OCI-LY7 (cell line): ENCODE data around the gene FAM107B. TPM values are rescaled to one million over a fixed set of nuclear protein-coding genes. Genes with fewer than 3 reads are reported as not detected.
"Not testable (repeated sequence)": the region's sequence is repeated elsewhere in the genome, so short reads cannot be mapped to it uniquely, and the experiment has no call there.

Experiments
- BruUV-seq: library from RNA; stranded (reverse); fragments of 400-500 nt; replicated peaks from 2 replicates; lab custom pipeline; 2021; lab: Mats Ljungman, UMichigan
- CTCF ChIA-PET: fragments of 300-600 bp; sonication (Branson Sonifier 250); formaldehyde crosslinking; loops from one replicate; lab custom pipeline; 2022; ENCODE audit warnings: antibody characterized with exemption; ENCODE audit not compliant: unreplicated experiment; lab: Charles Lee
- POLR2A ChIA-PET: fragments of 300-600 bp; sonication (Branson Sonifier 250); formaldehyde crosslinking; loops from one replicate; lab custom pipeline; 2022; ENCODE audit warnings: antibody characterized with exemption; lab: Charles Lee
- DNase-seq: peaks from one replicate; pipeline ENCODE4 v3.0.0-alpha.2; 2015; ENCODE audit warnings: low spot score
- H2AFZ ChIP-seq: fragments of 200-600 bp; sonication (generic), shearing (Covaris generic); 2 replicates; pipeline ENCODE4 v1.6.1; 2014; ENCODE audit warnings: mild to moderate bottlenecking, antibody characterized with exemption, low read length, moderate library complexity
- H3K27ac ChIP-seq: fragments of 200-600 bp; sonication (generic); 2 replicates; pipeline ENCODE4 v1.5.1; 2014; ENCODE audit warnings: mixed run types, low read depth, mild to moderate bottlenecking, moderate library complexity, low read length, inconsistent platforms; ENCODE audit not compliant: poor library complexity, severe bottlenecking
- H3K36me3 ChIP-seq: fragments of 200-600 bp; sonication (generic); 2 replicates; pipeline ENCODE4 v1.6.1; 2014; ENCODE audit warnings: mild to moderate bottlenecking, antibody characterized with exemption, low read length, moderate library complexity, mixed read lengths; ENCODE audit not compliant: insufficient read depth
- H3K4me1 ChIP-seq: fragments of 200-600 bp; sonication (generic); 2 replicates; pipeline ENCODE4 v1.5.1; 2014; ENCODE audit warnings: mild to moderate bottlenecking, low read length; ENCODE audit not compliant: insufficient read depth, poor library complexity, severe bottlenecking
- H3K4me2 ChIP-seq: fragments of 200-600 bp; sonication (generic); 2 replicates; pipeline ENCODE4 v1.6.1; 2014; ENCODE audit warnings: mild to moderate bottlenecking, low read length
- H3K4me3 ChIP-seq: fragments of 200-600 bp; sonication (generic); 2 replicates; pipeline ENCODE4 v1.5.1; 2014; ENCODE audit warnings: mild to moderate bottlenecking, low read depth, low read length; ENCODE audit not compliant: poor library complexity, severe bottlenecking
- H3K79me2 ChIP-seq: fragments of 200-600 bp; sonication (generic); 2 replicates; pipeline ENCODE4 v1.6.1; 2016; ENCODE audit warnings: low read depth, mild to moderate bottlenecking, low read length, moderate library complexity, mixed read lengths; ENCODE audit not compliant: insufficient read depth
- H3K9me2 ChIP-seq: fragments of 200-600 bp; sonication (generic); 2 replicates; pipeline ENCODE4 v1.6.1; 2016; ENCODE audit warnings: mild to moderate bottlenecking, low read length, mixed read lengths; ENCODE audit not compliant: insufficient read depth
- H3K9me3 ChIP-seq: fragments of 200-600 bp; sonication (generic); 2 replicates; pipeline ENCODE4 v1.6.1; 2014; ENCODE audit warnings: mild to moderate bottlenecking, mixed run types, low read length, mixed read lengths
- H4K20me1 ChIP-seq: fragments of 200-600 bp; sonication (generic); 2 replicates; pipeline ENCODE4 v1.6.1; 2014; ENCODE audit warnings: mild to moderate bottlenecking, antibody characterized with exemption, low read length, moderate library complexity, mixed read lengths; ENCODE audit not compliant: insufficient read depth
- EZH2phosphoT487 ChIP-seq: fragments of 200-600 bp; sonication (generic); IDR thresholded peaks from 2 replicates; pipeline ENCODE4 v1.6.1; 2018; ENCODE audit warnings: low read depth, borderline replicate concordance, mild to moderate bottlenecking, mixed run types, antibody characterized with exemption, low read length, moderate library complexity, mixed read lengths
- intact Hi-C: fragments of 100-400 bp; cut with micrococcal nuclease; formaldehyde crosslinking; loops from one replicate; pipeline ENCODE4 v1.10.0; 2022; ENCODE audit not compliant: unreplicated experiment
- total RNA-seq, 2 experiments: library from RNA; depleted of rRNA in 1 of 2; stranded (reverse); fragments of >200 nt in 1 of 2; shearing (Covaris generic) in 1 of 2; gene quantifications; 2 replicates each; pipeline ENCODE4 v1.2.3, GENCODE V29; 2014 to 2022
- TF ChIP-seq, protein P1 (sequence below): fragments of 200-600 bp; sonication (generic); conservative IDR thresholded peaks from 2 replicates; pipeline ENCODE4 v1.5.1; 2014; ENCODE audit warnings: mild to moderate bottlenecking, antibody characterized with exemption, low read length, moderate library complexity, mixed read lengths

FAM107B gene
- total RNA-seq, 2 experiments from 2014 or later = 114 to 398 TPM

DNA sequence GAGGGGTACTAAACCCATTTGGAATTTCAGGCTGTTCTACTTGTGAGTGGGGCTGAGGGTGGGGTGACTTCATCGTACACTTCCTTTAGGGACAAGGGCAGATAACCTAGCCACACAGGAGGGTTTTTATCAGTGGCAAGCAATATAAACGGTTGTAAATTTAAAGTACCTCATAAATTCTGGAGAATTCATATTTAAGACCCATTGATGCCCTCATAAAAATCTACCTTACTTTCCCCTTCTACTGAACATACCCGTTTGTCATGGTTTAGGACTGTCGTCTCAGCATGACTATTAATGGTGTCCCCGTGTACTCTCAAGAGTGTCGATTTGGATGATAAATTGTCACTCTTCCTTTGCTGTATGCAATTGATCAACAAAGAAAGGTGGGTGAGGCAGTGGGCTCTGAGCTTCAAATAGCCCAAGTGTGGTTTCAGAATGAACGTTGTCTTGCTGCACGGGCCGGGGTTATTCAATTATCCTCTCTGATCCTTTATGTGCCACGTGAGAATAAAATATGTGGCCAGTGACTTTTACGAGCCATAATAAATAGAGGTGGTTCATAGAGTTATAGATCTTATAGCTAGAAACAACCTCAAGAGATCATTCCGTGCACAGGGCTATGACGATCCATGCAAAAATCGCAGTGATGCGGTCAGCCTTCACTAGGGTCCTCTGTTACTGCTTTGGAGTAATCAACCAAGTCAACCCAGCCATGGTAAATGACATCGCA is 82.2 kb downstream of the FAM107B start:
- H3K79me2 ChIP-seq = no peaks in the 10 kb centered on the region
- H3K9me3 ChIP-seq = no peaks in the 10 kb centered on the region
- POLR2A ChIA-PET = interaction anchor here (0.5 to 1.0 kb wide), 4 partner anchors 15 to 133 kb away, joined by 3 read pairs; no protein-coding TSS in a partner anchor
- TF ChIP-seq EZH2phosphoT487 = no peak
- TF ChIP-seq, protein P1, sequence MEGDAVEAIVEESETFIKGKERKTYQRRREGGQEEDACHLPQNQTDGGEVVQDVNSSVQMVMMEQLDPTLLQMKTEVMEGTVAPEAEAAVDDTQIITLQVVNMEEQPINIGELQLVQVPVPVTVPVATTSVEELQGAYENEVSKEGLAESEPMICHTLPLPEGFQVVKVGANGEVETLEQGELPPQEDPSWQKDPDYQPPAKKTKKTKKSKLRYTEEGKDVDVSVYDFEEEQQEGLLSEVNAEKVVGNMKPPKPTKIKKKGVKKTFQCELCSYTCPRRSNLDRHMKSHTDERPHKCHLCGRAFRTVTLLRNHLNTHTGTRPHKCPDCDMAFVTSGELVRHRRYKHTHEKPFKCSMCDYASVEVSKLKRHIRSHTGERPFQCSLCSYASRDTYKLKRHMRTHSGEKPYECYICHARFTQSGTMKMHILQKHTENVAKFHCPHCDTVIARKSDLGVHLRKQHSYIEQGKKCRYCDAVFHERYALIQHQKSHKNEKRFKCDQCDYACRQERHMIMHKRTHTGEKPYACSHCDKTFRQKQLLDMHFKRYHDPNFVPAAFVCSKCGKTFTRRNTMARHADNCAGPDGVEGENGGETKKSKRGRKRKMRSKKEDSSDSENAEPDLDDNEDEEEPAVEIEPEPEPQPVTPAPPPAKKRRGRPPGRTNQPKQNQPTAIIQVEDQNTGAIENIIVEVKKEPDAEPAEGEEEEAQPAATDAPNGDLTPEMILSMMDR = no peak
- no TSS peak for BruUV-seq
- intact Hi-C loops = no loop called here
- no peaks in the 10 kb centered on the region for H3K9me2 ChIP-seq
- no peak overlapping the region for H2AFZ ChIP-seq
- H3K4me1 ChIP-seq = peaks cover 8% of the 10 kb centered on the region
- H4K20me1 ChIP-seq = no peaks in the 10 kb centered on the region
- CTCF ChIA-PET = interaction anchor here (0.8 kb wide), 1 partner anchor 16 kb away, joined by 3 read pairs; no protein-coding TSS in a partner anchor
- H3K27ac ChIP-seq = no peak overlapping the region
- no peaks in the 10 kb centered on the region for H3K36me3 ChIP-seq
- H3K4me3 ChIP-seq = no peak overlapping the region
- no peak overlapping the region for H3K4me2 ChIP-seq
- DNase-seq = no peak

DNA sequence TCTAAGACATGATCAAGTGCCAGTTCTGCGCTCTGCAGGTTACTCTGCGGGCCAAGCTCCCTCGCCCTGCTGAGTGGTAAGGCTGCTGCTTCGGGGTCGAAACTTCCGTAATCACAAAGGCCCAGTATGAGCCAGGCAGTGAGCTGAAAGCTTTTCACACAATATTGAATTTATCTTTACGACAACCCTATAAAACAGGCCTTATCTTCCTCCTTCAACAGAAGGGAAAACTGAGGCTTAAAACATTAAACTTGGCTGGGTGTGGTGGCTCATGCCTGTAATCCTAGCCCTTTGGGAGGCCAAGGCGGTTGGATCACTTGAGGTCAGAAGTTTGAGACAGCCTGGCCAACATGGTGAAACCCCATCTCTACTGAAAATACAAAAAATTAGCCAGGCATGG is 83.3 kb downstream of the FAM107B start:
- BruUV-seq = no TSS peak
- Histone ChIP-seq H3K79me2 (no peaks in the 10 kb centered on the region), H3K36me3 (no peaks in the 10 kb centered on the region), H3K27ac (no peak overlapping the region), H3K9me3 (no peaks in the 10 kb centered on the region), H3K4me1 (peaks cover 8% of the 10 kb centered on the region), H3K4me3 (no peak overlapping the region), H2AFZ (no peak overlapping the region), H3K4me2 (no peak overlapping the region), H4K20me1 (no peaks in the 10 kb centered on the region), H3K9me2 (no peaks in the 10 kb centered on the region)
- CTCF ChIA-PET = interaction anchor here (0.5 kb wide), 1 partner anchor 71 kb away, joined by 5 read pairs; no protein-coding TSS in a partner anchor
- intact Hi-C loops = no loop called here
- POLR2A ChIA-PET = interaction anchor here (0.6 kb wide), 1 partner anchor 63 kb away, joined by 3 read pairs; no protein-coding TSS in a partner anchor
- no peak for TF ChIP-seq EZH2phosphoT487
- TF ChIP-seq, protein P1 = no peak
- DNase-seq = no peak

DNA sequence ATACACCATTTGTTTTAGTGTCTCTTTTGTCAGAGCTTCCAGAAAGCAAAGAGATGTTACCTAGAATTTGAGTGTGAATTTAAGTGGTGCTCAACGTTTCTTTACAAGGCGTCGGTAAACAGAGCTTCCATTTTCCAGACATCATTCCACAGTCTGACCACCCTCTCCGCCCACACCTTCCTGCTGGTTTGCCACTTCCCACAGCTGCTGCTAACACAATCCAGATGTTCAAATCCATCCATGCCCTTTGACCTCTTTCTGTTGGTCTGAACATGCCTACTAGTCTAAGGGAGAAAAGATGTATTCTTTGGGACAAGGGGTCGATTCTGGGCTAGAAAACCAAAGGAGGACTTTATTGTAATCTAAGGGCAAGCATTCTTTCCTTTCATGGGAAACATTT is 86.1 kb downstream of the FAM107B start:
- ChIA-PET CTCF (no interaction called here), POLR2A (no interaction called here)
- BruUV-seq = no TSS peak
- Histone ChIP-seq H2AFZ (no peak overlapping the region), H3K9me3 (0 out of 2 replicates have a peak, but pooled peaks cover 5% of the 10 kb centered on the region), H3K9me2 (no peaks in the 10 kb centered on the region), H3K79me2 (no peaks in the 10 kb centered on the region), H4K20me1 (no peaks in the 10 kb centered on the region), H3K27ac (no peak overlapping the region), H3K4me3 (no peak overlapping the region), H3K4me1 (no peaks in the 10 kb centered on the region), H3K36me3 (no peaks in the 10 kb centered on the region), H3K4me2 (no peak overlapping the region)
- no peak for DNase-seq
- no peak for TF ChIP-seq EZH2phosphoT487
- TF ChIP-seq, protein P1 = no peak
- intact Hi-C loops = no loop called here

DNA sequence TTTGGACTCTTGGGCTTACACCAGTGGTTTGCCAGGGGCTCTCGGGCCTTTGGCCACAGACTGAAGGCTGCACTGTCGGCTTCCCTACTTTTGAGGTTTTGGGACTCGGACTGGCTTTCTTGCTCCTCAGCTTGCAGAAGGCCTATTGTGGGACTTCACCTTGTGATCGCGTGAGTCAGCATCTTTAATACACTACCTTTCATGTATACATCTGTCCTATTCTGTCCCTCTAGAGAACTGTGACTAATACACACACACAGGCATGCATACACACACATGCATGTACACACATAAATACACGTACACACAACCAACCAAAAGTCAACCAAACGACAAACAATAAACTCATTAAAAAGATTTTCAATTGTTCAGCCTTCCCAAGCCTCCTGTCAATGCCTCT is 86.5 kb downstream of the FAM107B start:
- CTCF ChIA-PET = not testable (repeated sequence)

More for the DNA sequence above, 86.5 kb downstream of the FAM107B start:
- H3K9me3 ChIP-seq, H3K4me2 ChIP-seq, H4K20me1 ChIP-seq, H2AFZ ChIP-seq, H3K27ac ChIP-seq, DNase-seq, H3K36me3 ChIP-seq, POLR2A ChIA-PET, H3K79me2 ChIP-seq, BruUV-seq, H3K4me3 ChIP-seq, intact Hi-C loops, H3K4me1 ChIP-seq, H3K9me2 ChIP-seq: not testable (repeated sequence)
